Bronchial epithelial cell (primary cell): ENCODE data around the gene KIF5A. TPM values are rescaled to one million over a fixed set of nuclear protein-coding genes. Genes with fewer than 3 reads are reported as not detected.
"Not testable (repeated sequence)": the region's sequence is repeated elsewhere in the genome, so short reads cannot be mapped to it uniquely, and the experiment has no call there.

Source experiments
- DNase-seq: peaks from one replicate; pipeline ENCODE4 v3.0.0-alpha.2; 2010; ENCODE audit warnings: low read depth
- FAIRE-seq: peaks from 2 replicates; lab custom pipeline; 2011; peaks lifted over from hg19 to GRCh38; lab: Jason Lieb, UNC
- H3K27me3 ChIP-seq: 2 replicates; pipeline ENCODE4 v1.5.1; 2011; ENCODE audit warnings: low read length; ENCODE audit not compliant: control insufficient read depth, insufficient read depth
- H3K36me3 ChIP-seq: 2 replicates; pipeline ENCODE4 v1.5.1; 2011; ENCODE audit warnings: low read length; ENCODE audit not compliant: control insufficient read depth, insufficient read depth
- H3K4me3 ChIP-seq: 2 replicates; pipeline ENCODE4 v1.5.1; 2011; ENCODE audit warnings: mild to moderate bottlenecking, low read depth, low read length, control low read depth
- CTCF ChIP-seq: IDR thresholded peaks from 2 replicates; pipeline ENCODE4 v1.5.1; 2011; ENCODE audit warnings: mild to moderate bottlenecking, moderate library complexity, low read length, control low read depth, inconsistent platforms; ENCODE audit not compliant: insufficient read depth, severe bottlenecking
- total RNA-seq: library from RNA; depleted of rRNA; stranded (reverse); fragments of >200 nt; gene quantifications from 2 replicates; pipeline ENCODE4 v1.2.1, GENCODE V29; 2014

KIF5A gene
- total RNA-seq, 1 donor from 2014 or later: under 0.01 TPM

GRCh38 chr12:57563358-57563757 lies 13.5 kb downstream of the KIF5A start:
- FAIRE-seq (no peak), DNase-seq (no peak)
- H3K27me3 ChIP-seq: no peaks in the 10 kb centered on the region
- H3K4me3 ChIP-seq: no peak overlapping the region
- no peaks in the 10 kb centered on the region for H3K36me3 ChIP-seq
- no peak for TF ChIP-seq CTCF

GRCh38 chr12:57564178-57564740 lies 14.4 kb downstream of the KIF5A start:
- DNase-seq (no peak), FAIRE-seq (no peak)
- Histone ChIP-seq H3K36me3 (no peaks in the 10 kb centered on the region), H3K4me3 (no peak overlapping the region), H3K27me3 (no peaks in the 10 kb centered on the region)
- TF ChIP-seq CTCF: no peak

- TF ChIP-seq CTCF: no peak
- FAIRE-seq (no peak), DNase-seq (no peak)
- H3K4me3 ChIP-seq: no peak overlapping the region
- no peaks in the 10 kb centered on the region for H3K36me3 ChIP-seq
- no peaks in the 10 kb centered on the region for H3K27me3 ChIP-seq
Observed at GRCh38 chr12:57568838-57569237, 19.0 kb downstream of the KIF5A start.

- TF ChIP-seq CTCF: no peak
- FAIRE-seq: no peak
- Histone ChIP-seq H3K36me3 (no peaks in the 10 kb centered on the region), H3K4me3 (no peak overlapping the region), H3K27me3 (no peaks in the 10 kb centered on the region)
- DNase-seq: no peak
Observed at GRCh38 chr12:57569858-57570257, 20.0 kb downstream of the KIF5A start.

- DNase-seq, H3K4me3 ChIP-seq, H3K27me3 ChIP-seq, FAIRE-seq, H3K36me3 ChIP-seq: not testable (repeated sequence)
Observed at GRCh38 chr12:57570438-57570837, 20.6 kb downstream of the KIF5A start.

- no peaks in the 10 kb centered on the region for H3K27me3 ChIP-seq
- H3K4me3 ChIP-seq: no peak overlapping the region
- FAIRE-seq (peak; percentile 23), DNase-seq (no peak)
- H3K36me3 ChIP-seq: no peaks in the 10 kb centered on the region
- TF ChIP-seq CTCF: no peak
Observed at GRCh38 chr12:57571926-57572762, 22.3 kb downstream of the KIF5A start.
